CD14-positive monocyte (primary cell): ENCODE data around the gene KLHL22. TPM values are rescaled to one million over a fixed set of nuclear protein-coding genes. Genes with fewer than 3 reads are reported as not detected.
A peak's percentile ranks its signal among the peaks of the same experiment; 100 is the strongest.

Source experiments
- DNase-seq, 3 donors: peaks; one replicate each; pipeline ENCODE4 v3.0.0-alpha.2; 2011 to 2022
- H2AFZ ChIP-seq: 2 replicates; pipeline ENCODE4 v1.6.0; 2012; ENCODE audit warnings: mild to moderate bottlenecking, low read depth, low read length, inconsistent platforms; ENCODE audit not compliant: insufficient read depth, poor library complexity, severe bottlenecking
- H3K27ac ChIP-seq, 2 donors: 1 replicate in 1 of 2; 2 replicates in 1 of 2; pipeline ENCODE4 v1.5.1; 2012 to 2013; ENCODE audit warnings: low read length in 2 of 2, control low read depth in 1 of 2, inconsistent platforms in 1 of 2, low read depth in 1 of 2, mild to moderate bottlenecking in 1 of 2
- H3K27me3 ChIP-seq, 2 donors: one replicate each; pipeline versions ENCODE4 v1.6.0 to v1.6.1; 2011 to 2013; ENCODE audit warnings: low read length in 2 of 2; ENCODE audit not compliant: control insufficient read depth in 2 of 2, insufficient read depth in 2 of 2
- H3K36me3 ChIP-seq, 2 donors: replicated peaks in 1 of 2; 1 replicate in 1 of 2; 2 replicates in 1 of 2; pipeline versions ENCODE4 v1.5.1 to v1.6.1; 2012 to 2013; ENCODE audit warnings: low read length in 2 of 2, control low read depth in 1 of 2, inconsistent platforms in 1 of 2, mild to moderate bottlenecking in 1 of 2; ENCODE audit not compliant: insufficient read depth in 2 of 2, control insufficient read depth in 1 of 2
- H3K4me1 ChIP-seq, 2 donors: 1 replicate in 1 of 2; 2 replicates in 1 of 2; pipeline versions ENCODE4 v1.5.1 to v1.6.1; 2012 to 2013; ENCODE audit warnings: low read length in 2 of 2, control low read depth in 1 of 2, inconsistent platforms in 1 of 2, mild to moderate bottlenecking in 1 of 2, moderate library complexity in 1 of 2; ENCODE audit not compliant: insufficient read depth in 2 of 2, control insufficient read depth in 1 of 2
- H3K4me2 ChIP-seq: replicated peaks from 2 replicates; pipeline ENCODE3; 2012; ENCODE audit warnings: low read length, moderate library complexity, mild to moderate bottlenecking; ENCODE audit not compliant: poor library complexity, severe bottlenecking; ENCODE audit errors: extremely low read depth
- H3K4me3 ChIP-seq, 3 experiments: fragments of 200-600 bp in 1 of 3; sonication (generic) in 1 of 3; replicated peaks in 1 of 3; 1 replicate in 2 of 3; 2 replicates in 1 of 3; pipeline ENCODE4 v1.5.1; 2011 to 2013; ENCODE audit warnings: low read length in 3 of 3, mild to moderate bottlenecking in 3 of 3, control low read depth in 2 of 3, low read depth in 2 of 3, inconsistent platforms in 1 of 3, moderate library complexity in 1 of 3
- H3K79me2 ChIP-seq: 2 replicates; pipeline ENCODE4 v1.6.0; 2012; ENCODE audit warnings: mild to moderate bottlenecking, control low read depth, inconsistent platforms, low read length, moderate library complexity; ENCODE audit not compliant: insufficient read depth
- H3K9ac ChIP-seq: 2 replicates; pipeline ENCODE4 v1.6.0; 2017; ENCODE audit warnings: low read length, mild to moderate bottlenecking; ENCODE audit not compliant: insufficient read depth, poor library complexity, severe bottlenecking
- H3K9me3 ChIP-seq, 2 donors: replicated peaks in 1 of 2; 1 replicate in 1 of 2; 2 replicates in 1 of 2; pipeline versions ENCODE4 v1.5.1 to v1.6.1; 2012 to 2013; ENCODE audit warnings: low read length in 2 of 2, control low read depth in 1 of 2; ENCODE audit not compliant: control insufficient read depth in 1 of 2, insufficient read depth in 1 of 2
- H4K20me1 ChIP-seq: 2 replicates; pipeline ENCODE4 v1.6.0; 2012; ENCODE audit warnings: mild to moderate bottlenecking, low read length, control low read depth, moderate library complexity; ENCODE audit not compliant: insufficient read depth
- H3K27ac Mint-ChIP-seq, 7 donors: one replicate each; pipeline ENCODE4 v1.8.0; 2020; ENCODE audit warnings: mild to moderate bottlenecking in 7 of 7, mixed read lengths in 7 of 7, moderate library complexity in 6 of 7, inconsistent platforms in 2 of 7
- H3K27me3 Mint-ChIP-seq, 3 donors: one replicate each; pipeline ENCODE4 v1.8.0; 2021 to 2022; ENCODE audit warnings: low read depth in 3 of 3, mild to moderate bottlenecking in 3 of 3, mixed read lengths in 3 of 3, moderate library complexity in 3 of 3, inconsistent platforms in 1 of 3
- H3K36me3 Mint-ChIP-seq, 2 donors: one replicate each; pipeline ENCODE4 v1.8.0; 2020; ENCODE audit warnings: mixed read lengths in 2 of 2, inconsistent platforms in 1 of 2, mild to moderate bottlenecking in 1 of 2
- H3K4me1 Mint-ChIP-seq: one replicate; pipeline ENCODE4 v1.8.0; 2020; ENCODE audit warnings: mild to moderate bottlenecking, mixed read lengths
- H3K4me3 Mint-ChIP-seq, 2 donors: one replicate each; pipeline ENCODE4 v1.8.0; 2020; ENCODE audit warnings: mild to moderate bottlenecking in 2 of 2, mixed read lengths in 2 of 2, moderate library complexity in 1 of 2
- H3K9me3 Mint-ChIP-seq, 7 donors: one replicate each; pipeline ENCODE4 v1.8.0; 2020 to 2022; ENCODE audit warnings: mixed read lengths in 7 of 7, mild to moderate bottlenecking in 6 of 7, moderate library complexity in 6 of 7, inconsistent platforms in 2 of 7
- CTCF ChIP-seq: fragments of 200-600 bp; IDR thresholded peaks from one replicate; pipeline ENCODE4 v1.8.0; 2022; ENCODE audit warnings: antibody characterized with exemption, mild to moderate bottlenecking
- WGBS: methylation state at CpG from one replicate; pipeline ENCODE4 v1.1.5; 2013; ENCODE audit warnings: missing lambda C conversion rate; ENCODE audit not compliant: insufficient coverage; 5-methylcytosine and 5-hydroxymethylcytosine counted together
- intact Hi-C, 2 donors: fragments of 100-400 bp; cut with micrococcal nuclease; formaldehyde crosslinking; loops; one replicate each; pipeline versions ENCODE4 v1.15.0 to v1.15.1; 2023
- polyA plus RNA-seq, 3 donors: library from polyadenylated mRNA; depleted of rRNA in 1 of 3; unstranded in 2 of 3; stranded (reverse) in 1 of 3; fragments of 300-500 nt in 2 of 3; fragments of >200 nt in 1 of 3; fragmentation: Illumina TruSeq in 2 of 3; gene quantifications; 1 replicate in 2 of 3; 2 replicates in 1 of 3; pipeline ENCODE4 v1.2.3, GENCODE V29; 2012 to 2021

Gene KLHL22
- polyA plus RNA-seq, 3 donors: 7.8 to 15.6 (median 9.2) TPM

- H3K4me1 Mint-ChIP-seq: peaks cover 5% of the 10 kb centered on the region
- TF ChIP-seq CTCF: no peak
- no peak overlapping the region for H3K9ac ChIP-seq
- H4K20me1 ChIP-seq: no peaks in the 10 kb centered on the region
- intact Hi-C loops: no loop called here
- H3K4me3 Mint-ChIP-seq: no peak overlapping the region
- WGBS: no CpG with 5 or more reads among the region's 4 CpGs
- H3K27me3 ChIP-seq: no peaks in the 10 kb centered on the region
- peak overlapping the region in 1 of 7 donors; percentile 37 for H3K27ac Mint-ChIP-seq
- H3K4me2 ChIP-seq: no peak overlapping the region
- no peak overlapping the region for H3K27ac ChIP-seq
- no peak overlapping the region for H3K4me3 ChIP-seq
- peaks cover 15 to 35% of the 10 kb centered on the region in 2 donors for H3K36me3 Mint-ChIP-seq
- no peak for DNase-seq
- H3K36me3 ChIP-seq: peaks cover 14 to 16% of the 10 kb centered on the region in 2 donors
- H3K9me3 ChIP-seq: no peaks in the 10 kb centered on the region
- no peaks in the 10 kb centered on the region for H3K79me2 ChIP-seq
- no peak overlapping the region for H2AFZ ChIP-seq
- H3K27me3 Mint-ChIP-seq: no peaks in the 10 kb centered on the region
- H3K9me3 Mint-ChIP-seq: no peaks in the 10 kb centered on the region
- H3K4me1 ChIP-seq: no peaks in the 10 kb centered on the region
Observed at GRCh38 chr22:20475115-20475436, 20.5 kb downstream of the KLHL22 start.

DNA sequence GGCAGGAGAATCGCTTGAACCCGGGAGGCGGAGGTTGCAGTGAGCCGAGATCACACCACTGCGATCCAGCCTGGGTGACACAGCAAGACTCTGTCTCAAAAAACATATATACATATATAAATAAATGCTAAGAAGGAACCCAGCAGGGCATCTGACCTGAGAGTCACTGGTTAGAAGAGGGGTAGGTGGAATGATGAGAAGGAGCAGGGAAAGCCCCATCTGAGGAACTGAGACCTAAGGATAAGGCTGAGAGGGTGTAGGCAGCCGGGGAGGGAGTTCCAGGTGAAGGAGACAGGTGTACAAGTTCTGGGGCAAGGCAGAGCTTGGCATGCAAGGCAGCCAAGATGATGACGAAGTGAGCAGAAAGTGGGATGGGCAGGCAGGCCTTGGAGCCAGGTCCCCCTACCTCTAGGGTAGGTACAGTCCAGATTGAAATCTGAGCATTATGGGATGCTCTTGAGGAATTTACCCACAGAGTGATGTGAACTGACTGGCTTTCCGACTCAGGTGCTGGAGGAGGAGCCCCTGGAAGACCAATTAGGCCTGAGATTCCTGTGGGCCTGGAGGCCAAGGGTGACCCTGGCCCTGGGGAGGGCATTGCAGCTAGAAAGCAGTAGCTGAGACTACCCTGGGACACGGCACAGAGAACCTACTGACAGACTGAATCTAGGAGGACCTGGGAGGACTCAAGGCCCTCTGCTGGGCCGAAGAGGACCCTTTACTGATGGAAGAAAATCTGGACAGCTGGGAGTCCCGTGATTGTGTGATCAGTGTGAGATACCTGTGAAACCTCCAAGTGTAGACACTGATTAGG, 22.8 kb downstream of the KLHL22 start:
- Histone ChIP-seq H2AFZ (no peak overlapping the region), H3K4me1 (no peaks in the 10 kb centered on the region), H3K36me3 (peaks cover 17 to 30% of the 10 kb centered on the region in 2 donors), H3K9me3 (no peaks in the 10 kb centered on the region), H3K4me2 (no peak overlapping the region), H3K9ac (no peak overlapping the region), H3K4me3 (no peak overlapping the region), H4K20me1 (no peaks in the 10 kb centered on the region), H3K27ac (no peak overlapping the region), H3K27me3 (no peaks in the 10 kb centered on the region), H3K79me2 (no peaks in the 10 kb centered on the region)
- no peak for DNase-seq
- H3K4me1 Mint-ChIP-seq: peaks cover 4% of the 10 kb centered on the region
- peaks cover 25 to 45% of the 10 kb centered on the region in 2 donors for H3K36me3 Mint-ChIP-seq
- no peaks in the 10 kb centered on the region for H3K27me3 Mint-ChIP-seq
- H3K27ac Mint-ChIP-seq: peak overlapping the region in 3 of 7 donors; percentile 31 to 84 (median 46)
- H3K9me3 Mint-ChIP-seq: no peaks in the 10 kb centered on the region
- WGBS: 96% methylated on average over 5 of the region's 11 CpGs
- no peak for TF ChIP-seq CTCF
- intact Hi-C loops: no loop called here
- H3K4me3 Mint-ChIP-seq: no peak overlapping the region
